Raji (cell line): Measurements from ENCODE around the gene DAO.

Source experiments
- POLR2A ChIP-seq: IDR thresholded peaks from 2 replicates; pipeline ENCODE4 v1.6.1; 2011; ENCODE audit warnings: low read depth, low read length, control low read depth; ENCODE audit not compliant: insufficient read depth

The DAO gene

DNA sequence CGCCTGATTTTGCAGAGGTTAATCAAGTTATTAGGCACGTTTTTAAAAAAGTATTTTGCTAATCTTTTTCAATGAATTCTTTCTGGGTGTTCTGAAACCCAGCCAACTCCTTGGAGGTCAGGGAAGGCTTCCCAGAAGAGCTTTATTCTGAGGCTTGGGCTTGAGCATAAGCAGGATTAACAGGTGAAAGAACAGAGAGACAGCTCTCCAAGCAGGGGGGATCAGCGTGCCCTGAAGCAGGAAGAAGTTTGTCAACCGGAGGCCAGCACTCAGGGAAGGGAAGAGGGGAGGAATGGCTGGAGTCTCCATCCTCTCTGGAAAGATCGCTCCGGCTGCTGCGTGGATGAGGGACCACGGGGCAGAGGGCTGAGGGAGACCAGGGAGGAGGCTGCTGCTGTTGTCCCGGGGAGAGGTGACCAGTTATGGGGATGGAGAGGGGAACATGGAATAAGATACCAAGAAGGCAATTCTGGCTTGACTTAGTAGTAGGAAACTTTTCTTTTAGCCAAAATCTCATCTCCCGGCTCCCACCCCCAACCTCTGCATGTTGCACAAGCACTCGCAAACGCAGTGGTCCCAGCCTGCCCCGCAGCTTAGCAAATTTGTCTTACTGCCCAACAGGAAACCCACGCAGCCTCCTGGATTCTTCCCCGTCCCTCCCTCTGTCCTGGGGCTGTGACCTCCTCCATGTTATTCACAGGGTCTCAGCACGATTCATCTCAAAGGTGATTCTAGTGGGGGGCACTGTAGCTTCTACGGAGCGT, 21.4 kb upstream of the DAO start:
- TF ChIP-seq POLR2A = no peak

DNA sequence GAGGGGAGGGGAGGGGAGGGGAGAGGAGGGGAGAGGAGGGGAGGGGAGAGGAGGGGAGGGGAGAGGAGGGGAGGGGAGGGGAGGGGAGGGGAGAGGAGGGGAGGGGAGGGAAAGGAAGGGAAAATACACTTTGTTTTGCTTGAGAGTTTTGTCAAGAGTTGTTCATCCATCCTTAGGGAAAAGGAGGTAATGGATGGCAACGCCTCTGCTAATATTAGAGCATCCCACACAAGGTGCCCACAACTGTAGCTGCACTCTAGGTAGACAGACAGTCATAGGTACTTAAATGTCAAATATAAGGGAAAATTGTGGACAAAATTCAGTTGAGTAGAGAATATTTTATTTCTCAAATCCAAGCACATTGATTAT, 20.0 kb upstream of the DAO start:
- TF ChIP-seq POLR2A = no peak

DNA sequence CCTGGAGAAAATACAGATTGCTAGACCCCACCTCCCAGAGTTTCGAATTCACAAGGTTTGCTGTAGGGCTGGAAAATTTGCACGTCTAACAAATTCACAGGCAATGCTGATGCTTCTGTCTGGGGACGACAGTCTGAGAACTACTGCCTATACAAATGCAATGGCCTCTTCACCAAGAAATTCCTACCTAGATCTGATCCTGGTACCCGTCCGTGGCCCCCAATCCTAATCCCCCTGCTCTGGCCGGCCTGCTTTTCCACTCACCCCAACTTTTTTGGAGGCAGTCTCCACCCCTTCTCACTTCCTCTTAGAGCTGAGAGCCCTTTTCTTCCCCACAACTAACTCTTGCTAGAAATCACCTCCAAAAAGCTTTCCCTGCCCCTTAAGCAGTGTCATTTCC, 19.4 kb upstream of the DAO start:
- TF ChIP-seq POLR2A = no peak

DNA sequence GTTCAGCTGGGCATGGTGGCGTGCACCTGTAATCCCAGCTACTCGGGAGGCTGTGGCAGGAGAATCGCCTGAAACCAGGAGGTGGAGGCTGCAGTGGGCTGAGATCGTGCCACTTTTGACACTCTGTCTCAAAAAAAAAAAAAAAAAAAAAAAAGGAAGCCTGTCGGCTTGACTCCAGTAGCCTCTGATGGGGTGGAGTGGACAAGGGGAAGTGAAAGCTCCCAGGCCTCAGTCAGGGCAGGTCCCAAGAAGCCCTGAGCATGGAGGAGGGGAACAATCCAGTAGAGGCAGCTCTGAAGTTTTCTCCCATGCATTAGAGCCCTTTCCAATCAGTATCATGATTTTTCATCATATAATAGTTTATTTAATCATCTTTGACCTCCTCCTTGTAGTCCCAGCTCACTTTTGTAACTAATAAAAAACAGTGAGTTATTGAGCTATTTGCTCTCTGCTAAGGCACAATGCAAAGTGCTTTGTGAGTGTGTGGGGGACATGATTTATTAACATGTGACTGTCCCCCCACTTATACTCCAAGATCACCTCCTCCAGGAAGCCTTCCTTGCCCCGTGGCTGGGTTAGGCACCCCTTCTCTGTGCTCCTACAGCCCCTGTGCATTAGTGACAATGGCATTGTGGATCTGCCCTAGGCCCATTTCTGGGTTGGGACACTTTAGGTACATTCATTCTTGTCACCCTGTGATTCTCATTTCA, 17.9 kb upstream of the DAO start:
- no peak for TF ChIP-seq POLR2A

DNA sequence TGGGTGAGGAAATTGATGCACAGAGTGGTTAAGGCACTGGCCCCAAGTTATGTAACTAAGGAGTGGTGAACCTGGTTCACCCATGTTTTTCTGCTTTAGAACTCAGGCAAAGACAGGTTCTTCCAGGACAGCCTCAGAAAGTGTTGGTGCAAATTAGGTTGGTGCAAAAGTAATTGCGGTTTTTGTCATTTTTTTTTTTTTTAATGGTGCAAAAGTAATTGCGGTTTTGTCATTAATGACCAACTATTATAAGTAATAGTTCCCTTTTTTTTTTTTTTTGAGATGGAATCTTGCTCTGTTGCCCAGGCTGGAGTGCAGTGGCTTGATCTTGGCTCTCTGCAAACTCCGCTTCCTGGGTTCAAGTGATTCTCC, 17.3 kb upstream of the DAO start:
- TF ChIP-seq POLR2A = no peak

DNA sequence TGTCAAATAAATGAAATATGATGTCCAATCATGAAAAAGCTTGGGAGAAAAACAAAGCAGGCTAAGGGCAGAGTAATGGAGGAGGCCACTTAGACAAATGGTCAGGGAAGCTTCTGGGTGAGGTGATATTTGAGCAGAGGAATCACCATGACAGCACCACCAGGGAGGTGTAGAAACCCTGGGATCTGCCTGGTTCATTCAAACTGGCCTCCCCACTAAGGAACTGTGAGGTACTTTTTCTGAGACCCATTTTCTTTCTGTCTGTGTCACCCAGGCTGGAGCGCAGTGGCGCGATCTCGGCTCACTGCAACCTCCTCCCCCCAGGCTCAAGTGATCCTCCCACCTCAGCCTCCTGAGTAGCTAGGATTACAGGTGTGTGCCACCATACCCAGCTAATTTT, 14.7 kb upstream of the DAO start:
- TF ChIP-seq POLR2A = no peak

- no peak for TF ChIP-seq POLR2A
Measured at GRCh38 chr12:108868781-108869180, 11.1 kb upstream of the DAO start.

- TF ChIP-seq POLR2A = no peak
Measured at GRCh38 chr12:108875280-108875679, 4.6 kb upstream of the DAO start.

GRCh38 chr12:108875682-108876361, 4.1 kb upstream of the DAO start:
- TF ChIP-seq POLR2A = no peak

DNA sequence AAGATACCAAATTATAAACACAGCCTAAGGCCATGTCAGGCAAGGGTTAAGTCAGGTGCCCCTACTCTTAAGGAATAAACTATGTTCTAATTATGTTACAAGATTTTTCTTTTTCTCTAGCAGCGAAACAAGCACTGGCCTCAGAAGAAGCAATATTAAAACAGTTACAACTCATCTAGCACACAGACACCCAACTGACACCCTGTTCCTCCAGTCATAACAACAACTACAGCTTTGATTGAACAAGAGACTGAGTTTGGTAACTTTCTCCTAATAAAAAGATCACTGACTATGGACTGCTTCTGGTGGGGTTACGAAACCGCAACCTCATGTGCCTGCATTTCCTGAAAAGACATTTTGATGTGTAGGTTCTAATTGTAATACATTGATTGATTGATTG, 3.3 kb upstream of the DAO start:
- no peak for TF ChIP-seq POLR2A

- TF ChIP-seq POLR2A = no peak
Measured at GRCh38 chr12:108881953-108882352, 2.1 kb downstream of the DAO start.

- no peak for TF ChIP-seq POLR2A
Measured at GRCh38 chr12:108884116-108885012, 4.5 kb downstream of the DAO start.

- no peak for TF ChIP-seq POLR2A
Measured at GRCh38 chr12:108886873-108887629, 7.2 kb downstream of the DAO start.

DNA sequence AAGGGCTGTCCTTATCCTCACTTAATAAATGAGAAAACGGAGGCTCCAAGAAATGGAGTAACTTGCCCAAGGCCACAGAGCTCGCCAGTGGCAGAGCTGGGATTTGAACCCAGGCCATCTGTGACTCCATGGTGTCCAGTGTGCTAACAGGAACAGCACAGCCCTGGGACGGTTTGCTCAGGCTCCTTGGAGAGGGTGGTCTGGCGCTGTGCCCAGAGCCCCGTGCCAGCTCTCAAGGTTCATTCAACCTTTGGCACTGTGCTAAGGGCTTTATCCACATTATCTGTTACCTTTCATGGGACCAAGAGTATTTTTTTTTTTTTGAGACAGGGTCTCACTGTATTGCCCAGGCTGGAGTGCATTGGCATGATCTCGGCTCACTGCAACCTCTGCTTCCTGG, 8.1 kb downstream of the DAO start:
- no peak for TF ChIP-seq POLR2A
